Heart left ventricle (tissue), 13 donors: ENCODE measurements around the gene MITF.

Experiments
- CTCF ChIP-seq, 12 donors: fragments of 200-600 bp; sonication (generic) in 4 of 12; IDR thresholded peaks; one replicate each; pipeline versions ENCODE4 v1.5.0 to v1.8.0; 2018 to 2022; ENCODE audit warnings: antibody characterized with exemption in 12 of 12, mild to moderate bottlenecking in 5 of 12
- POLR2A ChIP-seq, 2 donors: fragments of 450-650 bp; IDR thresholded peaks; one replicate each; pipeline ENCODE4 v1.6.1; 2017; ENCODE audit warnings: antibody characterized with exemption in 2 of 2, mild to moderate bottlenecking in 2 of 2, moderate library complexity in 2 of 2
- donor health status: ischemic (EF 13 %, LVEDD 7.1; RV severe dilation, severe dysfunction).
- donor health status: DM: no; HTN: yes; CAD: no.
- donor health status: DM: no; HTN: no; CAD: no.
- donor health status: ischemic (EF 25% LVEDD 6.9; RV normal size, moderate dysfunction).
- donor health status: ischemic (EF 25% LVEDD 5.7; RV mildly dilated, moderate dysfunction).
- donor health status: ischemic (EF 35%, LVEDD 5.7; RV mildly dilated, moderate dysfunction).
- donor health status: nonischemic (EF 11% LVEDD 7.7; RV severe dilation, severe dysfunction).
- donor health status: DM: yes; HTN: yes; CAD: no.
- donor health status: PGD.
- donor health status: ischemic (EF 29% LVEDD 5.4; RV normal size, mild dysfunction).
- donor health status: nonischemic (EF 23%, LVEDD 6.1; RV moderate dilation, normal function).

GRCh38 chr3:69833591-69833990 lies 94.3 kb downstream of the MITF start:
- TF ChIP-seq CTCF (IDR thresholded peaks at IDR 0.05), result no peak
- no peak for TF ChIP-seq POLR2A (IDR thresholded peaks at IDR 0.05)
